HepG2 (cell line): ENCODE data around the gene PDPR. TPM values are rescaled to one million over a fixed set of nuclear protein-coding genes. Genes with fewer than 3 reads are reported as not detected.

Experiments used
- DR1 ChIP-seq: sonication (generic); formaldehyde crosslinking; IDR thresholded peaks from 2 replicates; pipeline ENCODE4 v1.8.0; 2021; ENCODE audit warnings: mild to moderate bottlenecking, missing genetic modification reagents, inconsistent platforms
- NCOR1 ChIP-seq: fragments of 200-600 bp; sonication (generic); IDR thresholded peaks from 2 replicates; pipeline ENCODE4 v1.7.0; 2017; ENCODE audit warnings: antibody characterized with exemption, low read length, borderline replicate concordance
- polyA plus RNA-seq, 8 experiments: library from polyadenylated mRNA; depleted of rRNA in 3 of 8; stranded (reverse) in 7 of 8; unstranded in 1 of 8; fragments of >200 nt; fragmentation: Illumina TruSeq in 4 of 8; extraction: Trizol in 4 of 8; gene quantifications; 2 replicates each; pipeline versions ENCODE4 v1.2.1 to v1.2.3, GENCODE V29; 2011 to 2016; ENCODE audit warnings: low read depth in 4 of 8, missing spikeins in 1 of 8, mixed read lengths in 1 of 8; ENCODE audit not compliant: insufficient read depth in 1 of 8
- total RNA-seq, 5 experiments: library from RNA; depleted of rRNA; stranded (reverse); fragments of >200 nt; fragmentation: Illumina TruSeq; extraction: Trizol; gene quantifications; 2 replicates each; pipeline ENCODE4 v1.2.3, GENCODE V29; 2016; ENCODE audit warnings: low read depth in 1 of 5
- TF ChIP-seq, protein P1 (sequence below): sonication (generic); formaldehyde crosslinking; IDR thresholded peaks from 2 replicates; pipeline ENCODE4 v1.5.0; 2020; ENCODE audit warnings: mild to moderate bottlenecking, missing genetic modification reagents, borderline replicate concordance
- TF ChIP-seq, protein P2 (sequence below): fragments of 450-650 bp; IDR thresholded peaks from 2 replicates; pipeline ENCODE4 v1.6.1; 2016
- TF ChIP-seq, protein P3 (sequence below): sonication (generic); formaldehyde crosslinking; IDR thresholded peaks from 2 replicates; pipeline ENCODE4; 2020; ENCODE audit warnings: missing genetic modification reagents, mild to moderate bottlenecking, borderline replicate concordance
- TF ChIP-seq, protein P4 (sequence below): sonication (generic); formaldehyde crosslinking; IDR thresholded peaks from 2 replicates; pipeline ENCODE4 v1.5.0; 2020; ENCODE audit warnings: missing genetic modification reagents
- TF ChIP-seq, protein P5 (sequence below): IDR thresholded peaks from 2 replicates; pipeline ENCODE4 v1.6.1; 2016; ENCODE audit warnings: low read depth, missing genetic modification reagents, missing compliant biosample characterization

Gene PDPR
- total and polyA plus RNA-seq, 2 of the 13 experiments (the other 11 are each of a cell fraction or from before 2014, with no cell fraction given): 19.5 to 29.9 TPM

DNA sequence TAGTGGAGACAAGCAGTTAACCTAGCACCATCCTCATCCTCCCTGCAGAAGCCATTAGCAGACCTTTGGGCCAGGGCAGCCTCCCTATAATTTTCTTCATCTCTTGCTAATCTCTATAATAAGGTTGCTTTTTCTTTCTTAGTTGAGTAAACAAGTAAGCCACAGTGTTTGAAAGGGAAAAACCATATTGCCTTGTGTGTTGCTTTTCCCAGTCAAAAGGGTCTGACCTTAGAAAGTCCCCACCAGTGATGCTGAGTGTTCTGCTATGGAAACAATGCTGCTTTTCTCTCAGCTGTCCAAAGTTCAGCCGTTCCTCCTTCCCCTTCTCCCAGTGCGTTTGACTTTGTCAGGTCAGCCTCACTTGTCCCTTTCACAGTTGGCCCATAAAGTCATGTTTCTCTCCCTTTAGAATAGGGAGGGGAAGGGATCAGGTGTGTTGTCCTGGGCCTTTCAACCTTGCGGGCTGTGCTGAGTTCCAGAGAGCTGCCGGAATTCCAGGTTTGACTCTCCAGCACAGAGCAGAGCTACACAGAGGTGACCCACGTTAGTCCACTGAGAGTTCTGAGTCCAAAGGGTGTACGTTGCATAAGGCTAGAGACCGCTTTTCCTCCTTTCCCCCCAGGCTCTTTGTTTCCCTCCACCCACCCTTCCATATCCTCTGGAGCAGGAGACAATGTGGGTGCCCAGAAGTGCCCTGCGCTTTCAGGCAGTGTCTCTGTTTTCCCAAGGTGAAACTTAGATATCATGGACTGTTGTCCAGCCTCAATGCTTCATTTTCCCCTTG lies 43.5 kb downstream of the PDPR start (continued):
- TF ChIP-seq, protein P1, sequence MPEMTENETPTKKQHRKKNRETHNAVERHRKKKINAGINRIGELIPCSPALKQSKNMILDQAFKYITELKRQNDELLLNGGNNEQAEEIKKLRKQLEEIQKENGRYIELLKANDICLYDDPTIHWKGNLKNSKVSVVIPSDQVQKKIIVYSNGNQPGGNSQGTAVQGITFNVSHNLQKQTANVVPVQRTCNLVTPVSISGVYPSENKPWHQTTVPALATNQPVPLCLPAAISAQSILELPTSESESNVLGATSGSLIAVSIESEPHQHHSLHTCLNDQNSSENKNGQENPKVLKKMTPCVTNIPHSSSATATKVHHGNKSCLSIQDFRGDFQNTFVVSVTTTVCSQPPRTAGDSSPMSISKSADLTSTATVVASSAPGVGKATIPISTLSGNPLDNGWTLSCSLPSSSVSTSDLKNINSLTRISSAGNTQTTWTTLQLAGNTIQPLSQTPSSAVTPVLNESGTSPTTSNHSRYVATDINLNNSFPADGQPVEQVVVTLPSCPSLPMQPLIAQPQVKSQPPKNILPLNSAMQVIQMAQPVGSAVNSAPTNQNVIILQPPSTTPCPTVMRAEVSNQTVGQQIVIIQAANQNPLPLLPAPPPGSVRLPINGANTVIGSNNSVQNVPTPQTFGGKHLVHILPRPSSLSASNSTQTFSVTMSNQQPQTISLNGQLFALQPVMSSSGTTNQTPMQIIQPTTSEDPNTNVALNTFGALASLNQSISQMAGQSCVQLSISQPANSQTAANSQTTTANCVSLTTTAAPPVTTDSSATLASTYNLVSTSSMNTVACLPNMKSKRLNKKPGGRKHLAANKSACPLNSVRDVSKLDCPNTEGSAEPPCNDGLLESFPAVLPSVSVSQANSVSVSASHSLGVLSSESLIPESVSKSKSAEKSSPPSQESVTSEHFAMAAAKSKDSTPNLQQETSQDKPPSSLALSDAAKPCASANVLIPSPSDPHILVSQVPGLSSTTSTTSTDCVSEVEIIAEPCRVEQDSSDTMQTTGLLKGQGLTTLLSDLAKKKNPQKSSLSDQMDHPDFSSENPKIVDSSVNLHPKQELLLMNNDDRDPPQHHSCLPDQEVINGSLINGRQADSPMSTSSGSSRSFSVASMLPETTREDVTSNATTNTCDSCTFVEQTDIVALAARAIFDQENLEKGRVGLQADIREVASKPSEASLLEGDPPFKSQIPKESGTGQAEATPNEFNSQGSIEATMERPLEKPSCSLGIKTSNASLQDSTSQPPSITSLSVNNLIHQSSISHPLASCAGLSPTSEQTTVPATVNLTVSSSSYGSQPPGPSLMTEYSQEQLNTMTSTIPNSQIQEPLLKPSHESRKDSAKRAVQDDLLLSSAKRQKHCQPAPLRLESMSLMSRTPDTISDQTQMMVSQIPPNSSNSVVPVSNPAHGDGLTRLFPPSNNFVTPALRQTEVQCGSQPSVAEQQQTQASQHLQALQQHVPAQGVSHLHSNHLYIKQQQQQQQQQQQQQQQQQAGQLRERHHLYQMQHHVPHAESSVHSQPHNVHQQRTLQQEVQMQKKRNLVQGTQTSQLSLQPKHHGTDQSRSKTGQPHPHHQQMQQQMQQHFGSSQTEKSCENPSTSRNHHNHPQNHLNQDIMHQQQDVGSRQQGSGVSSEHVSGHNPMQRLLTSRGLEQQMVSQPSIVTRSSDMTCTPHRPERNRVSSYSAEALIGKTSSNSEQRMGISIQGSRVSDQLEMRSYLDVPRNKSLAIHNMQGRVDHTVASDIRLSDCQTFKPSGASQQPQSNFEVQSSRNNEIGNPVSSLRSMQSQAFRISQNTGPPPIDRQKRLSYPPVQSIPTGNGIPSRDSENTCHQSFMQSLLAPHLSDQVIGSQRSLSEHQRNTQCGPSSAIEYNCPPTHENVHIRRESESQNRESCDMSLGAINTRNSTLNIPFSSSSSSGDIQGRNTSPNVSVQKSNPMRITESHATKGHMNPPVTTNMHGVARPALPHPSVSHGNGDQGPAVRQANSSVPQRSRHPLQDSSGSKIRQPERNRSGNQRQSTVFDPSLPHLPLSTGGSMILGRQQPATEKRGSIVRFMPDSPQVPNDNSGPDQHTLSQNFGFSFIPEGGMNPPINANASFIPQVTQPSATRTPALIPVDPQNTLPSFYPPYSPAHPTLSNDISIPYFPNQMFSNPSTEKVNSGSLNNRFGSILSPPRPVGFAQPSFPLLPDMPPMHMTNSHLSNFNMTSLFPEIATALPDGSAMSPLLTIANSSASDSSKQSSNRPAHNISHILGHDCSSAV (CRISPR knock-in tag): no peak
- TF ChIP-seq DR1 (CRISPR knock-in tag) (no peak; the same call in 1 of the 2 replicates), NCOR1 (peak; percentile 99)
- TF ChIP-seq, protein P2, sequence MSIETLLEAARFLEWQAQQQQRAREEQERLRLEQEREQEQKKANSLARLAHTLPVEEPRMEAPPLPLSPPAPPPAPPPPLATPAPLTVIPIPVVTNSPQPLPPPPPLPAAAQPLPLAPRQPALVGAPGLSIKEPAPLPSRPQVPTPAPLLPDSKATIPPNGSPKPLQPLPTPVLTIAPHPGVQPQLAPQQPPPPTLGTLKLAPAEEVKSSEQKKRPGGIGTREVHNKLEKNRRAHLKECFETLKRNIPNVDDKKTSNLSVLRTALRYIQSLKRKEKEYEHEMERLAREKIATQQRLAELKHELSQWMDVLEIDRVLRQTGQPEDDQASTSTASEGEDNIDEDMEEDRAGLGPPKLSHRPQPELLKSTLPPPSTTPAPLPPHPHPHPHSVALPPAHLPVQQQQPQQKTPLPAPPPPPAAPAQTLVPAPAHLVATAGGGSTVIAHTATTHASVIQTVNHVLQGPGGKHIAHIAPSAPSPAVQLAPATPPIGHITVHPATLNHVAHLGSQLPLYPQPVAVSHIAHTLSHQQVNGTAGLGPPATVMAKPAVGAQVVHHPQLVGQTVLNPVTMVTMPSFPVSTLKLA: peak; percentile 32
- TF ChIP-seq, protein P3, sequence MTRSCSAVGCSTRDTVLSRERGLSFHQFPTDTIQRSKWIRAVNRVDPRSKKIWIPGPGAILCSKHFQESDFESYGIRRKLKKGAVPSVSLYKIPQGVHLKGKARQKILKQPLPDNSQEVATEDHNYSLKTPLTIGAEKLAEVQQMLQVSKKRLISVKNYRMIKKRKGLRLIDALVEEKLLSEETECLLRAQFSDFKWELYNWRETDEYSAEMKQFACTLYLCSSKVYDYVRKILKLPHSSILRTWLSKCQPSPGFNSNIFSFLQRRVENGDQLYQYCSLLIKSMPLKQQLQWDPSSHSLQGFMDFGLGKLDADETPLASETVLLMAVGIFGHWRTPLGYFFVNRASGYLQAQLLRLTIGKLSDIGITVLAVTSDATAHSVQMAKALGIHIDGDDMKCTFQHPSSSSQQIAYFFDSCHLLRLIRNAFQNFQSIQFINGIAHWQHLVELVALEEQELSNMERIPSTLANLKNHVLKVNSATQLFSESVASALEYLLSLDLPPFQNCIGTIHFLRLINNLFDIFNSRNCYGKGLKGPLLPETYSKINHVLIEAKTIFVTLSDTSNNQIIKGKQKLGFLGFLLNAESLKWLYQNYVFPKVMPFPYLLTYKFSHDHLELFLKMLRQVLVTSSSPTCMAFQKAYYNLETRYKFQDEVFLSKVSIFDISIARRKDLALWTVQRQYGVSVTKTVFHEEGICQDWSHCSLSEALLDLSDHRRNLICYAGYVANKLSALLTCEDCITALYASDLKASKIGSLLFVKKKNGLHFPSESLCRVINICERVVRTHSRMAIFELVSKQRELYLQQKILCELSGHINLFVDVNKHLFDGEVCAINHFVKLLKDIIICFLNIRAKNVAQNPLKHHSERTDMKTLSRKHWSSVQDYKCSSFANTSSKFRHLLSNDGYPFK: no peak
- TF ChIP-seq, protein P4, sequence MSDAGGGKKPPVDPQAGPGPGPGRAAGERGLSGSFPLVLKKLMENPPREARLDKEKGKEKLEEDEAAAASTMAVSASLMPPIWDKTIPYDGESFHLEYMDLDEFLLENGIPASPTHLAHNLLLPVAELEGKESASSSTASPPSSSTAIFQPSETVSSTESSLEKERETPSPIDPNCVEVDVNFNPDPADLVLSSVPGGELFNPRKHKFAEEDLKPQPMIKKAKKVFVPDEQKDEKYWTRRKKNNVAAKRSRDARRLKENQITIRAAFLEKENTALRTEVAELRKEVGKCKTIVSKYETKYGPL (CRISPR knock-in tag): peak; percentile 98
- TF ChIP-seq, protein P5, sequence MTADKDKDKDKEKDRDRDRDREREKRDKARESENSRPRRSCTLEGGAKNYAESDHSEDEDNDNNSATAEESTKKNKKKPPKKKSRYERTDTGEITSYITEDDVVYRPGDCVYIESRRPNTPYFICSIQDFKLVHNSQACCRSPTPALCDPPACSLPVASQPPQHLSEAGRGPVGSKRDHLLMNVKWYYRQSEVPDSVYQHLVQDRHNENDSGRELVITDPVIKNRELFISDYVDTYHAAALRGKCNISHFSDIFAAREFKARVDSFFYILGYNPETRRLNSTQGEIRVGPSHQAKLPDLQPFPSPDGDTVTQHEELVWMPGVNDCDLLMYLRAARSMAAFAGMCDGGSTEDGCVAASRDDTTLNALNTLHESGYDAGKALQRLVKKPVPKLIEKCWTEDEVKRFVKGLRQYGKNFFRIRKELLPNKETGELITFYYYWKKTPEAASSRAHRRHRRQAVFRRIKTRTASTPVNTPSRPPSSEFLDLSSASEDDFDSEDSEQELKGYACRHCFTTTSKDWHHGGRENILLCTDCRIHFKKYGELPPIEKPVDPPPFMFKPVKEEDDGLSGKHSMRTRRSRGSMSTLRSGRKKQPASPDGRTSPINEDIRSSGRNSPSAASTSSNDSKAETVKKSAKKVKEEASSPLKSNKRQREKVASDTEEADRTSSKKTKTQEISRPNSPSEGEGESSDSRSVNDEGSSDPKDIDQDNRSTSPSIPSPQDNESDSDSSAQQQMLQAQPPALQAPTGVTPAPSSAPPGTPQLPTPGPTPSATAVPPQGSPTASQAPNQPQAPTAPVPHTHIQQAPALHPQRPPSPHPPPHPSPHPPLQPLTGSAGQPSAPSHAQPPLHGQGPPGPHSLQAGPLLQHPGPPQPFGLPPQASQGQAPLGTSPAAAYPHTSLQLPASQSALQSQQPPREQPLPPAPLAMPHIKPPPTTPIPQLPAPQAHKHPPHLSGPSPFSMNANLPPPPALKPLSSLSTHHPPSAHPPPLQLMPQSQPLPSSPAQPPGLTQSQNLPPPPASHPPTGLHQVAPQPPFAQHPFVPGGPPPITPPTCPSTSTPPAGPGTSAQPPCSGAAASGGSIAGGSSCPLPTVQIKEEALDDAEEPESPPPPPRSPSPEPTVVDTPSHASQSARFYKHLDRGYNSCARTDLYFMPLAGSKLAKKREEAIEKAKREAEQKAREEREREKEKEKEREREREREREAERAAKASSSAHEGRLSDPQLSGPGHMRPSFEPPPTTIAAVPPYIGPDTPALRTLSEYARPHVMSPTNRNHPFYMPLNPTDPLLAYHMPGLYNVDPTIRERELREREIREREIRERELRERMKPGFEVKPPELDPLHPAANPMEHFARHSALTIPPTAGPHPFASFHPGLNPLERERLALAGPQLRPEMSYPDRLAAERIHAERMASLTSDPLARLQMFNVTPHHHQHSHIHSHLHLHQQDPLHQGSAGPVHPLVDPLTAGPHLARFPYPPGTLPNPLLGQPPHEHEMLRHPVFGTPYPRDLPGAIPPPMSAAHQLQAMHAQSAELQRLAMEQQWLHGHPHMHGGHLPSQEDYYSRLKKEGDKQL (CRISPR knock-in tag): peak; percentile 45; the same call in 1 of the 2 replicates
